HG02610 (cell line): ENCODE measurements around the gene IRF2BP1.
A peak's percentile ranks its signal among the peaks of the same experiment; 100 is the strongest.

ENCODE experiments used
- ATAC-seq: cut with Tn5 transposase; IDR thresholded peaks from one replicate; pipeline ENCODE4 v1.9.1; 2021; ENCODE audit warnings: mild to moderate bottlenecking, moderate library complexity; ENCODE audit not compliant: unreplicated experiment

Gene IRF2BP1

DNA sequence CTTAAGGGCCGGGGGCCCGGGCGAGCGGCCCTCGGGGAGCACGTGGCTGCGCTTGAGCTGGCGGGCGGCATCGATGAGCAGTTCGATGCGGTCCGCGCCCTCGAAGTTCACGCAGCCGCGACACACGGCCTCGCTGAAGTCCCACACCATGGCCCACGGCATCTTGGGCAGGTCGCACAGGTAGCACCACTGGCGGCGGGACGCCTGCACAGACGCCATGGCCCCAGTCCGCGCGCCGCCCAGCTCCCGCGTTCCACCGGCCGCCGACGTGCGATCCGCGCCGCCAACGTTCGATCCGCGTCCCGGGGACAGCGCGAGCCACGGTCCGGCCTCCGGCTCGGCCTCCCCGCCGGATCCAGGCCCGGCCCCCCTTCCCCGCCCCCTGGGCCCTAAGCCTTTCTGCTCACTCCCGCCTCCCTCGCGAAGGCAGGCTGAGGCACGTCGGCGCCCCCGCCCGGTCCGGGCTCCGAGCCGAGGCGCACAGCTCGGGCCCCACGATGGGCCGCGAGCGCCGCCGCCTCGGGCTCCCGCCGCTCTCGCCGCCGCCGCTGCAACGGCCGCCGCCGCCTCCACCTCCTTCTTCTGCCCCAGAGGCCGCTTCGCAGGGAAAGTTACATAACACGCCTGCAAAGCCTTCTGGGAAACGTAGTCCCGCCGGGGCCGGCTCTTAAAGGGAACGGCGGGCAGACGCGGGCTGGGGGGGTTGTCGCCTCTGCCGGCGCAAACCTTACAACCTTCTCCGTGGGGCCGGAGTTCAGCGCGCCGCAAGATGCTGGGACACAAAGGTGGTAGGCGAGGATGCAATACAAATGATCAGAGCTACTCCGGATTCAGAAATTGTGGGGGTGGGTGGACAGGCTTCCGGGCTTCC, at the start of gene IRF2BP1:
Gene IRF2BP1 (minus strand): TSS at position 586 of the 871 bp plus-strand sequence. CDS start 367 bp downstream, at position 219.
- peak; percentile 46 for ATAC-seq

DNA sequence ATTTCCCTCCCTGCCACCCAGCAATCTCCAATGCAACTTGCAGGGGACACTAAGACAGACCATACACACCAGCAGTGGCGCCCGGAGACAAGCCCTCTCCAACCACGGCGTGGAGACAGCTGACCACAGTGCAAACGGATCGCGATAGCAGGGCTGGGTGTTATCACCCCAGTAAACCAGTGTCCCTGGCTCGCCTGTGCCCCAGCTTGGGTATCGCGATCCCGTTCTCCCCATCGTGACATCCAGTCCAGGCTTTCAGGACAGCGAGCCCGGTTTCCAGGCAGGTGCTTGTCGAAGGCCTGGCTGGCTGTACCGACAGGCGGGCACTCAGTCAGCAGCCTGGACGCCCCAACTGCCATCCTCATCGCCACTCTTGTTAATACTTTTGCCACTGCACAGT, 49.3 kb upstream of the IRF2BP1 start:
- ATAC-seq, result no peak

DNA sequence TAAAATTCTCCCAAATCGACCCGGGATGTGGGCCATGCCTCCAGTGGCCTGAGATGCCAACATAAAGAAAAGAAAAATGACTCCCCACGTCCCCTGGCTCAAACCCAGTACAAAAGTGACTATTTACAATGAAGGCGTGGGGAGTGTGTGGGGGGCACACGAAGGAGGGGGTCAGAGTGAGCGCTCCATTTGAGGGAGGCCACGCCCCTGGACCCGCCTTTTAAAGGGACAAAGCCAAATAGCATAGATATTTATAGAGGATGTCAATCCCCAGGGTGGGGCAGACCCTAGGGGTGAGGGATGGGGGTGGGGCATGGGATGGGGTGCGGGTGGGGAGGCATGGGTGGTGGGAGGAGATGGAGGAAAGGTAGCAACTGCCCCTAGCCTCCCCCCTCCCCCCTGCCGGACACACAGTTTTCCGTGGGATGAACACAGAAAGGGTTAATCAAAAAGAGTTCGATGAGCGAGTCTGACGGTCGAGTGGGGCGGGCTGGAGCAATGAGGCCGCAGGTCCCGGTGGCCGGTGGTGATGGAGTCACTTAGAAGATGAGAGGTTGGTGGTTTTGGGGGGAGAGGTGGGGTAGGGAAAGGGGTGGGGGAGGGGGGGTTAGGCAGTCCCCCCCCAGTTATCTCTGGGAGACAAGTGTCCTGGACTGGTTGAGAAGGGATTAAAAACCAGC, 48.8 kb upstream of the IRF2BP1 start:
- ATAC-seq, result no peak

GRCh38 chr19:45933759-45934158, 47.8 kb upstream of the IRF2BP1 start:
- no peak for ATAC-seq

- ATAC-seq, result no peak
Observed at GRCh38 chr19:45931055-45931454, 45.1 kb upstream of the IRF2BP1 start.

- ATAC-seq, result no peak
Observed at GRCh38 chr19:45929247-45929646, 43.3 kb upstream of the IRF2BP1 start.

- ATAC-seq, result peak; percentile 69
Observed at GRCh38 chr19:45927565-45928261, 41.8 kb upstream of the IRF2BP1 start.

- ATAC-seq, result no peak
Observed at GRCh38 chr19:45924891-45925447, 39.0 kb upstream of the IRF2BP1 start.

DNA sequence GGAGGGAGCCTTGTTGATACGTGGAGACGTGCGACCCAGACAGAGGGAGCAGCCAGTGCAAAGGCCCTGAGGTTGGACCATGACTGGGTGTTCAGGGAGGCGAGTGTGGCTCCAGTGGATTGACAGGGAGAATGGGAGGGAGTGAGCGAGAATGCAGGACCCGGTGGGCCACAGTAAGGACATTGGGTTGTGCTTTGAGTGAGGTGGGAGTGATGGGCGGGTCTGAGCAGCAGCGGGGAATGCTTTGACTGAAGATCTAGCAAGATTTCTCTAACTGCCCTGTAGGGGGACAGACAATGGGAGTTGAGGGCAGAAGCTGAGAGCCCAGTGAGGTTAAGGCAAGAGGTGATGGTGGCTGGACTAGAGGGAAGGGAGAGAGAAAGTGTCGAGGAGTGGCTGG, 36.3 kb upstream of the IRF2BP1 start:
- ATAC-seq, result no peak

DNA sequence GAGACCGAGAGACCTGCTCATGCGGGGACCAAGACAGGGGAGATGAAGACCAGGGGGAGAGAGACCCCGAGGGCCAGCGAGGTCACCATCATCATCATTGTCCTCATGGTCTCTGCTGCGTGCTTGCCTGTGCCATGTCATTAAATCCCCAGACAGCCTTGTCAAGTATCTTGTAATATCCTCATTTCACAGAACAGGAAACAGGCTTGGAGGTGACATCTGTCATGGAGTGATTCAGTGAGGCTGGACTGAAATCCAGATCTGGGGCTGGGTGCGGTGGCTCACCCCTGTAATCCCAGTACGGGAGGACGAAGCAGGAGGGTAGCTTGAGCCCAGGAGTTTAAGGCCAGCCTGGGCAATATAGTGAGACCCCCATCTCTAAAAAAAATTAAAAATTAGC, 34.5 kb upstream of the IRF2BP1 start:
- no peak for ATAC-seq

- no peak for ATAC-seq
Observed at GRCh38 chr19:45919678-45920077, 33.7 kb upstream of the IRF2BP1 start.

GRCh38 chr19:45918721-45919120, 32.8 kb upstream of the IRF2BP1 start:
- ATAC-seq, result no peak

- no peak for ATAC-seq
Observed at GRCh38 chr19:45917421-45918091, 31.6 kb upstream of the IRF2BP1 start.

GRCh38 chr19:45913874-45914830, 28.2 kb upstream of the IRF2BP1 start, which contains the start of gene NANOS2:
TSS of gene NANOS2 (minus strand) at chr19:45914778. CDS start at chr19:45914693, 85 bp downstream.
- no peak for ATAC-seq

- ATAC-seq, result no peak
Observed at GRCh38 chr19:45911291-45911690, 25.4 kb upstream of the IRF2BP1 start.

GRCh38 chr19:45908956-45909355, 23.0 kb upstream of the IRF2BP1 start:
- no peak for ATAC-seq

GRCh38 chr19:45906221-45906620, 20.3 kb upstream of the IRF2BP1 start:
- ATAC-seq, result no peak

DNA sequence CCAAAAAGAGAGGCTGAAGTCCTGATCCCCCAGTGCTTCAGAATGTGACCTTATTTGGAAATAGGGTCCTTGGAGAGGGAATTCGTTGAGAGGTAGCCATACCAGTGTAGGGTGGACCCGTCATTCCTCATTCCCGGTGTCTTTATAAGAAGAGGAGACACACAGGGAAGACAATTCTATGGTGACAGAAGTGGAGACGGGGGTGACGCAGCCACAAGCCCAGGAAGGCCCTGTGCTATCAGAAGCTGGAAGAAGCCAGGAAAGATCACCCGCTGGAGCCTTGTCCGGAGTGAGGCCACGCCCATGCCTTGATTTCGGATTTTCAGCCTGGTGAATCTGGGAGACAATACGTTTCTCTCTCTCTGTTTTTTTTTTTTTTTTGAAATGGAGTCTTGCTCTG, 19.1 kb upstream of the IRF2BP1 start:
- ATAC-seq, result no peak
